ENCODE data around the gene MUSK.

DNA sequence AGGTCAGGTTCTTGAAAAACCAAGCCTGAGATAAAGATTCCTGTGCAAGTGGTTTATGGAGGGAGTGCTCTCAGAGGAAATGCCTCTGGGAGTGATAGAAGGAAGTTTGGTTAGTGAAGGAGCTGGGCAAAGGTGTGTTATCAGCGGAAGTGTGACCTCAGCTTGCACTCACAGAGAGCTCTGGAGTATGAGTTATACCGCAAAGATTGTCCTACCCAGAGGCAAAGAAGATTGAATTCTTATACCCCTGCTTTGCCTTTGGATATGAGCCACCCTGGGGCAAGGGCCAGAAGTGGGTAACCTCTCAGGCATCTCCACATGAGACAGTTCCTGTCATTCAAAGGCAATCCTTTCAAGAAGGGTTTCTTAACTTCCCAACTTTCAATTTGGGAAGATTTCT is 145.6 kb downstream of the MUSK start:
- TF ChIP-seq EZH2 (IDR thresholded peaks at IDR 0.05; ENCODE audit: borderline replicate concordance, low read length) (no peak), CTCF (IDR thresholded peaks at IDR 0.05; ENCODE audit: low read length) (no peak)

Measured in OCI-LY1 (cell line).